Testis (tissue), 2 donors: ENCODE results near the gene TMEM255B.

Experiments used
- CTCF ChIP-seq, 3 experiments: fragments of 450-650 bp in 2 of 3; fragments of 200-600 bp in 1 of 3; sonication (generic) in 1 of 3; IDR thresholded peaks; one replicate each; pipeline ENCODE4 v1.5.1; 2016 to 2019; ENCODE audit warnings: antibody characterized with exemption in 3 of 3, mild to moderate bottlenecking in 2 of 3, moderate library complexity in 1 of 3
- POLR2A ChIP-seq: fragments of 450-650 bp; IDR thresholded peaks from one replicate; pipeline ENCODE4 v1.6.1; 2017; ENCODE audit warnings: antibody characterized with exemption, mild to moderate bottlenecking, moderate library complexity

GRCh38 chr13:113741191-113741668 lies 17.8 kb upstream of the TMEM255B start:
- TF ChIP-seq CTCF (IDR thresholded peaks at IDR 0.05) (no peak), POLR2A (no peak)
